Head of caudate nucleus (tissue), 42 donors: Measurements from ENCODE around the gene CBLB.

ENCODE experiments used
- DNase-seq, 42 donors: peaks; one replicate each; pipeline versions ENCODE4 v3.0.0 to v3.0.0-alpha.2; 2020 to 2021; ENCODE audit warnings: mixed read lengths in 7 of 42
- intact Hi-C: fragments of 100-400 bp; cut with DNase I; formaldehyde crosslinking; loops from one replicate; pipeline ENCODE4 v1.15.0; 2022

The CBLB gene

GRCh38 chr3:105614288-105615030 lies 254.4 kb downstream of the CBLB start:
- no peak for DNase-seq
- intact Hi-C loops, result no loop called here

- no peak for DNase-seq
- intact Hi-C loops, result no loop called here
These were observed 255.7 kb downstream of the CBLB start for GRCh38 chr3:105613120-105613519.

- DNase-seq, result no peak
- intact Hi-C loops, result no loop called here
These were observed 257.3 kb downstream of the CBLB start for GRCh38 chr3:105611304-105612192.

- intact Hi-C loops, result no loop called here
- DNase-seq, result no peak
These were observed 258.3 kb downstream of the CBLB start for GRCh38 chr3:105610473-105610872.

- intact Hi-C loops, result no loop called here
These were observed 260.2 kb downstream of the CBLB start for GRCh38 chr3:105608623-105609022.

GRCh38 chr3:105606016-105606415 lies 262.8 kb downstream of the CBLB start:
- DNase-seq, result no peak
- intact Hi-C loops, result no loop called here

More at GRCh38 chr3:105608623-105609022, 260.2 kb downstream of the CBLB start:
- no peak for DNase-seq
